NCI-H82 treated with DMSO at 0.1 percent for 48 hours (cell line): Measurements from ENCODE around the gene MOAP1.
"Not testable (repeated sequence)": the region's sequence is repeated elsewhere in the genome, so short reads cannot be mapped to it uniquely, and the experiment has no call there.

Experiments used
- DNase-seq: peaks from one replicate; lab custom pipeline; 2025; ENCODE audit not compliant: unreplicated experiment; lab: John Stamatoyannopoulos, UW

Gene MOAP1

DNA sequence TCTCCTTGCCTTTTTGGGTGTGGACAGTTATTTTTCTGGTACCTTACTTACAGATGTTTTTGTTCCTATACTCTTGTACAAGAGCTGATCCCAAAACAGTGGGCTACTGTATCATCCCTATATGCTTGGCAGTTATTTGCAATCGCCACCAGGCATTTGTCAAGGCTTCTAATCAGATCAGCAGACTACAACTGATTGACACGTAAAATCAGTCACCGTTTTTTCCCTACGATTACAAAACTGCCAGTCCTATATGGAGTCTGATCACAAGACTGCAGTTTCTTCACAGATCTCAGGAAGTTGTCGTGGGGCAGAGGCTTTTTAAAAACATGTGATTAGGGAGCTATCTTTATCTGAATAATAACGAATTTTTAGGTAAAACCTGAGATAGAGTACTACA lies 1.8 kb upstream of the MOAP1 start:
- DNase-seq = no peak

DNA sequence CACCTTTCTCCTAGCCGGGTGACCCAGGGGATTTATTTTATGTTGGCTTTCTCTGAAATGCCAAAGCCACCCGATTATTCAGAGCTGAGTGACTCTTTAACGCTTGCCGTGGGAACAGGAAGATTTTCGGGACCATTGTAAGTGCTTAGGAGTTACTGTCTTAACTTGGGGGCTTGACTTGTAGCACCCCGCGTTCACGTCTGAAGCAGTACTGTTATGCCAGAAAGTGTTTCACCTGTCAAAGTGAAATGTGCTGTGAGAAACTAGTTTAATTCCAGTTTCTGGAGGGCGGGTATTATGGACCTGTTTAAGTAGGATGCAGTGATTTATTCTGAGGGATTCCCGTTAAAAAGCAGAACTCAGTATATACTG lies 638 bp upstream of the MOAP1 start:
- DNase-seq = no peak

DNA sequence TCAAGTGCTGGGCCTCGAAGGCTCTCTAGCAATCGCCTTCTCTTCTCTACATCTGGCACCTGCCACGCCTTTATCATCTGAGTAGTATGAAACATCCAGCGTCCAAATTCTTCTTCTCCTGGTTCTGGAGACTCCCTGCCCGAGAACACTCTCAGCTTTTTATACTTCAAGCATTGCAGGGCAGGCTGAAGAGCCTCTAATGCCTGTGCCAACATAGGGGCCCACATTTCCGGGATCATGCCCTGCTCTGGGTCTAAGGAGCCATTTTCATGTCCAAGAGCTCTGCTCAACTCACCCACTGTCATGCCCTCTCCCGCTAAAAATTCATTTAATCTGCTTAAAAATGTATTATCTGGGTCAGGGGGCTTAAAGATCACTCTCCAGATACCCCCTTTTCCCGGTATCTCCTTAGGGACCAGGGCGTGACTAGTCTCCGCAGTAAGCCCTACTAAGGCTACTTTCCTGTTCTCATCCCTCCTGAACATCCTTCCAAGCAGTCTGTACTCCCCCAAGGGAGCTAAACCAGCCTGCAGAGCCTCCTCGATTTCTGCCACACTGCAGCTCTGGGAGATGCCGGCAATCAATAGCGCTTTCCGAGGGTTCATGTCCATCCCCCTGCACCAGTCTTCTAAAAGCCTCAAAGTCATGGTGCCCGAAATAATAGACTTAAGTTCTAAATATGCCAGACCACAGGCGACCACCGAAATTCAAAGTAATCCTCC lies 940 bp downstream of the MOAP1 start:
- DNase-seq = no peak

DNA sequence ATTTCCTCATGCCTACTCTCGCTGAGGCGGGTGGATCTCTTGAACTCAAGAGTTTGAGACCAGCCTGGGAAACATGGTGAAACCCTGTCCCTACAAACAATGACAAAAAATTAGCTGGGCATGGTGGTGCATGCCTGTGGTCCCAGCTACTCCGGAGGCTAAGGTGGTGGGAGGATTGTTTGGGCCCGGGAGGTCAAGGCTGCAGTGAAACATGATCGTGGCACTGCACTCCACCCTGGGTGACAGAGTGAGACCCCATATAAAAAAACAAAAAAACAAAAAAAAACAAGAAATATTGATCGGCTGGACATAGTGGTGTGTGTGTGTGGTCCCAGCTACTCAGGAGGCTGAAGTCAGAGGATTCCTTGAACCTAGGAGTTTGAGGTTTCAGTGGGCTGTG lies 9.2 kb downstream of the MOAP1 start:
- no peak for DNase-seq

DNA sequence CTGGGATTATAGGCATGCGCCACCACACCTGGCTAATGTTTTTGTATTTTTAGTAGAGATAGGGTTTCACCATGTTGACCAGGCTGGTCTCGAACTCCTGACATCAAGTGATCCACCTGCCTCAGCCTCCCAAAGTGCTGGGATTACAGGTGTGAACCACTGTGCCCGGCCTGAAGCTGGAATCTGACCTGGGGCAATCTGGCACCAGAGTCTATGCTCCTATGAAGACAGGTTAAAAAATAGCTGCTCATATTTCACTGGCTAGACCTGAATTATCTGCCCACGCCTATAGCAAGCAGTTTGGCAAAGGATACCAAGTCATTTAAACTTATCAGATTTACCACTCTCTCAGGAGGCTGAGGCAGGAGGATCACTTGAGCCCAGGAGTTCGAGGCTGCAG lies 10.0 kb downstream of the MOAP1 start:
- DNase-seq = not testable (repeated sequence)

DNA sequence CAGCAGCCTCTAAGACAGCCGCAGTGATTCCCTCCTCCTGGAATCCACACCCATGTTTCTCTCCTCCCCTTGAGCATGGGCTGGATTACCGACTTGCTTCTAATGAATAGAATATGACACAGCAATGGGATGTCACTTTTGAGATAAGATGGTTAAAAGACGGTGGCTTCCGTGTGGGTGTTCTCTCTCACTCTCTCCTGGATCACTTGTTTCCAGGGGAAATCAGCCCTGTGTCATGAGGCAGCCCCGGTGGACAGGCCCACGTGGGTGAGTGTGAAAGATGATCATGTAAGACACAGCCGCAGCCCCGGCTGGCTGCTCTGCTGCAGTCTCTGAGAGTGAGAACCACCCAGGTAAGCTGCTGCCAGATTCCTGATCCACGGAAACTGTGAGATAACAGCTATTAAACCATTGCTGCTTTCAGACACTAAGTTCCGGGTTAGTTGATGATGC lies 10.7 kb downstream of the MOAP1 start:
- DNase-seq = no peak

DNA sequence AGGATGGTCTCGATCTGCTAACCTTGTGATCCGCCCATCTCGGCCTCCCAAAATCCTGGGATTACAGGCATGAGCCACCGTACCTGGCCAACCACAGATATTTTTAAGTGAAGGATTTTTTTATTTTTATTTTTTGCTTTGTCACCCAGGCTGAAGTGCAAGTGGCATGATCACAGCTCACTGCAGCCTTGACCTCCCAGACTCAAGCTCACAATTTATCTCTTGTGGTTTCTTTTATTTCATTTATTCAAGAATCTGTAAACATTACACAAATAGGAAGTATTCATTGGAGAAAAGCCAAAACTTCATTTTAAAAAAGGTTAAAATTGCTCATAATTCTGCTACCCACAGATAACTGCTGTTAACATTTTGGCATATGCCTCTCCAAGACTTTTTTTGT lies 13.3 kb downstream of the MOAP1 start:
- no peak for DNase-seq

DNA sequence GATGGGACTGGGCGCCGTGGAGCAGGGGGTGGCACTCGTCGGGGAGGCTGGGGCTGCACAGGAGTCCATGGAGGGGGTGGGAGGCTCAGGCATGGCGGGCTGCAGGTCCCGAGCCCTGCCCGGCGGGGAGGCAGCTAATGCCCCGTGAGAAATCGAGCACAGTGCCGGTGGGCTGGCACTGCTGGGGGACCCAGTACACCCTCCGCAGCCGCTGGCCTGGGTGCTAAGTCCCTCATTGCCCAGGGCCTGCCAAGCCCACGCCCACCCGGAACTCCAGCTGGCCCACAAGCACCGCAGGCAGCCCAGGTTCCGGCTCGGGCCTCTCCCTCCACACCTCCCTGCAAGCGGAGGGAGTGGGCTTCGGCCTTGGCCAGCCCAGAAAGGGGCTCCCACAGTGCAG lies 14.6 kb downstream of the MOAP1 start:
- not testable (repeated sequence) for DNase-seq

DNA sequence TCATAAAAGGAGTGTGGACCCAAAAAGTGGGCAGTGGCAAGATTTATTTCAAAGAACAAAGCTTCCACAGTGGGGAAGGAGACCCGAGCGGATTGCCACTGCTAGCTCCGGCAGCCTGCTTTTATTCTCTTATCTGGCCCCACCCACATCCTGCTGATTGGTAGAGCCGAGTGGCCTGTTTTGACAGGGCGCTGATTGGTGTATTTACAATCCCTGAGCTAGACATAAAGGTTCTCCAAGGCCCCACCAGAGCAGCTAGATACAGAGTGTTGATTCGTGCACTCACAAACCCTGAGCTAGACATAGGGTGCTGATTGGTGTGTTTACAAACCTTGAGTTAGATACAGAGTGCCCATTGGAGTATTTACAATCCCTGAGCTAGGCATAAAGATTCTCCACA lies 15.1 kb downstream of the MOAP1 start:
- DNase-seq = not testable (repeated sequence)

DNA sequence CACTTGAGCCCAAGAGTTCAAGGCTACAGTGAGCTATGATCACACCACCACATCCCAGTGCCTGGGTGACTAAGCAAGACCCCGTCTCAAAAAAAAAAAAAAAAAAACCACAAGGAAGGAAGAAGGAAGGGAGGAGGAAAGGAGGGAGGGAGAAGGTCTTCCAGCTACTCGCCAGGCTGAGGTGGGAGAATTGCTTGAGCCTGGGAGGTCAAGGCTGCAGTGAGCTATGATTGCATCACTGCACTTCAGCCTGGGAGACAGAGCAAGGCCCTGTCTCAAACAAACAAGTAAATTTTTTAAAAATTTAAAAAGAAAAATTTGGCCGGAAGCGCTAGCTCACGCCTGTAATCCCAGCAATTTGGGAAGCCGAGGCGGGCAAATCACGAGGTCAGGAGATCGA lies 16.1 kb downstream of the MOAP1 start:
- not testable (repeated sequence) for DNase-seq

DNA sequence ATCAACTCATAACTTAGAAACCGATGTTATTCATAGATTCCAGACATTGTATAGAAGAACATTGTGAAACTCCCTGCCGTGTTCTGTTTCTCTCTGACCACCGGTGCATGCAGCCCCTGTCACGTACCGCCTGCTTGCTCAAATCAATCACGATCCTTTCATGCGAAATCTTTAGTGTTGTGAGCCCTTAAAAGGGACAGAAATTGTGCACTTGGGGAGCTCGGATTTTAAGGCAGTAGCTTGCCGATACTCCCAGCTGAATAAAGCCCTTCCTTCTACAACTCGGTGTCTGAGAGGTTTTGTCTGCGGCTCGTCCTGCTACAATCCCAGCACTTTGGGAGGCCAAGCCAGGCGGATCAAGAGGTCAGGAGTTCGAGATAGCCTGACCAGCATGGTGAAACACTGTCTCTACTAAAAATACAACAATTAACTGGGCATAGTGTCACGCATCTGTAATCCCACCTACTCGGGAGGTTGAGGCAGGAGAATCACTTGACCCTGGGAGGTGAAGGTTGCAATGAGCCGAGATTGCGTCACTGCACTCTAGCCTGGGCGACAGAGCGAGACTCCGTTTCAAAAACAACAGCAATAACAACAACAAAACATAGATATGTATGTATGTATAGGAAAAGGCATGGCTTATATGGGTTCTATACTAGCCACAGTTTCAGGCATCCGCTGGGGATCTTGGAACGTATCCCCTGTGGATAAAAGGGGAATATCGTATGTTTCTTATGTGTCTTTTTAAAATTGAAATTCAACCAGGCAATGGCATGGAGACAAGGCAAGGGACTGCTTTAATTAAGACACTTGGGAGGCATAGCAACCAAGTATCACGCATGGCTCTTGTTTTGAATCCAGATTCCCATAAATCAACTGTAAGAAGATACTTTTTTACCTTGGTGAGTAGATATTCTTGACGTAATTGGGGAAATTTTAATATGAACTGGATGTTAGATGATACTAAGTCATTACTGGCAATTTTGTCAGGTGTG lies 19.1 kb downstream of the MOAP1 start:
- DNase-seq = not testable (repeated sequence)

DNA sequence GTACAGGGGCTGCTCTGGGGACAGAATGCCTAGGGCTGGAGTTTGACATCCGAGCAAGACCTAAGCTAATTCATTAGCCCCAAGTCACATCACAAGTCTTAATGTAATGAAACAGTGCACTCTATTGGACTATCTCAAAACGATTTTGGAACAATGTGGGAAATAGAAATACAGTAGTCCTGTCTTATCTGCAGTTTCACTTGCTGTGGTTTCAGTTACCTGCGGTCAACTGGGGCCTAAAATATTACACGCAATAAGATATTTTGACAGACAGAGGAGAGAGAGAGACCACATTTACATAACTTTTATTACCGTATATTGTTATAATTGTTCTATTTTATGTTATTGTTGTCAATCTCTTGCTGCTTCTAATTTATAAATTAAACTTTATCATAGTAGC lies 21.1 kb downstream of the MOAP1 start:
- no peak for DNase-seq

DNA sequence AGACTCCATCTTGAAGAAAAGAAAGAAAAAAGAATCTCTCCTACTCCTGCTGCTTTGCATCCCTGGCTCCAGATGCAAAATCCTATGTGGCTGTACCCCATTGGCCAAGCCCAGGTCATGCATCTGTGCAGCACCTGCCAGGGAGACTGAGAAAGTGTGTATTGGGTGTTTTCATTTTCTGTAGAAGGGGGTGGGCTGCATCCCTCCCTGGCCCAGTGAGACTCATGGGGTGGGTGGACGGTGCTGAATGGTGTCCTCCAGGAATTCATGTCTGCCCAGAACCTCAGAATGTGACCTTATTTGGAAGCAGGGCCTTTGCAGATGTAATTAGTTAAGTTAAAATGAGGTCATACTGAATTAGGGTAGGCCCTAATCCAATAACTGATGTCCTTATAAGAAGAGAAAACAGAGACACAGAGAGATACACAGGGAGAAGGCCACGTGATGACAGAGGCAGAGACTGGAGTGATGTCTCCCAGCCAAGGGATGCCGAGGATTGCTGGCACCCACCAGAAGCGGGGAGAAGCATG lies 23.2 kb downstream of the MOAP1 start:
- peak; percentile 56 for DNase-seq

DNA sequence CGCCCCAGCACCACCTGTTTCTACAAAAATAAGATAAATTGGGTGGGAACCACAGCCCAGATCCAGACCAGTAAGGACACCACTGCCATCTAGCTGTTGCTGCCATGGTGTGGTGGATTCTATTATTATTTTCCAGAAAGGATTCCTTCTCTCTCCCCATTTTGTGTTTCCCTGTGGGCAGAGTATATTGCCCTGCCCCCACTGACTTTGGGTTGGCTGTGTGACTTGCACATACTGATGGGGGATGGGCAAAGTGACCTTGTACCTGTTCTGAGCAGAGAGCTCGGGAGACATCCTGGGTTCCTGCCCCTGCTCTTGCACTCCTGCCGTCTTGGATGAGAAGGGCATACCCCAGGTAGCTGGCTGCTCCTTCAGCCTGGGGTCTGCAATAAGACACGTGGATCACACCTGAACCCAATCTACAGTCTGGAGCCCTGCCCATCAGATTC lies 24.3 kb downstream of the MOAP1 start:
- no peak for DNase-seq

DNA sequence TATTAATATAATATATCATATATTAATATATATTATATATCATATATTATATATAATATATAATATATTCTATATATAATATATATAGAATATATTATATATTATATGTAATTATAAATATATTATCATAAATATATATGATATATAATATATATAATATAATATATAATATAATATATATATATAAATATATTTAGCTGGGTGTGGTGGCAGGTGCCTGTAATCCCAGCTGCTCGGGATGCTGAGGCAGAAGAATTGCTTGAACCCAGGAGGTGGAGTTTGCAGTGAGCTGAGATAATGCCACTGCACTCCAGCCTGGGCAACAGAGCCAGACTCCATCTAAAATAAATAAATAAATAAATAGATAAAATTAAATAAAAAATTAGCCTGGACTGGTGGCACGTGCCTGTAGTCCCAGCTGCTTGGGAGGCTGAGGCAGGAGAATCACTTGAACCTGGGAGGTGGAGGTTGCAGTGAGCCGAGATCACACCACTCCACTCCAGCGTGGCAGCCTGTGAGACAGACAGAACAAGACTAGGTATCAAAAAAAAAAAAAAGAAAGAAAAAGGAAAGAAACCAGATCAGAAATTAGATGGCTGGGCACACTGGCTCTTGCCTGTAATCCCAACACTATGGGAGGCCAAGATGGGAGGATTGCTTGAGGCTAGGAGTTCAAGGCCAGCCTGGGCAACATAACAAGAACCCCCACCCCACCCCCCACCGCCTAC lies 24.9 kb downstream of the MOAP1 start:
- not testable (repeated sequence) for DNase-seq

DNA sequence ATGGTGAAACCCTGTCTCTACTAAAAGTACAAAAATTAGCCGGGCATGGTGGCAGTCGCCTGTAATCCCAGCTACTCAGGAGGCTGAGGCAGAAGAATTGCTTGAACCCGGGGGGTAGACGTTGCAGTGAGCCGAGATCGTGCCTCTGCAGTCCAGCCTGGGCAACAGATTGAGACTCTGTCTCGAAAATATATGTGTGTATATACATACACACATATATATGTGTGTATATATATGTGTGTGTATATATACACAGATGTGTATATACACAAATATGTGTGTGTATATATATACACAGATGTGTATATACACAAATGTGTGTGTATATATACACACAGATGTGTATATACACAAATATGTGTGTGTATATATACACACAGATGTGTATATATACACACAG lies 26.3 kb downstream of the MOAP1 start:
- DNase-seq = not testable (repeated sequence)

DNA sequence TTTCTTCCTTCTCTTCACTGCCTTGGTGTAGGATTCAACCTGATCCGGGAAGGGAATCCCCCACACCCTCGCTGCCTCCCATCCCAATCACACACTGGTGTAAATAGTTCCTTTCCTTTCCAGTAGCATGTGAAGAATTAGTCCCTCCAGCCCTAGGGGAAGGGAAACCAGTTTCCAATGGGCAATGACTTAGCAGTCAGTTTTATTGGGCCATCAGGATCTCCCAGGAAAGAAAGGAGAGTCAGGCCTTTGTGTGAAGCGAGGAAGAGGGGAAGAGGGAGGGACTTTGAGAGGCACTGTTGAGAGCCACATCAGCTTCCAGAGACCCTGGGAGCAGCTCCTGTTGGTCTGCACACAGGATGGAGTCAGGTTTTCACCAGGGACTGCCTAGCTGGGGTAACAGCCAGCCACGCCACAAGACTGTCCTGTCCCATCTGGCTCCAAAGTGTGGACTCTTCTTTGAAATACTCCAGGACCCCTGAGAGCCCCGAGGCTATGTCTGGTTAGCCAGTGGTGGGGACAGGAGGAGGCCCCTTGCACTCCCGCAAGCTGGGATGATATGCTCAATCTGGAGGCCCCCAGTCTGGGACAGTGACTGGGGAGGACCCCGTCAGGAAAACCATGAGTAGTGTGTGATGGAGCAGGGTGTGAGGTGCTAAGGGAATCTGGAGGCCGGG lies 27.9 kb downstream of the MOAP1 start:
- DNase-seq = no peak

DNA sequence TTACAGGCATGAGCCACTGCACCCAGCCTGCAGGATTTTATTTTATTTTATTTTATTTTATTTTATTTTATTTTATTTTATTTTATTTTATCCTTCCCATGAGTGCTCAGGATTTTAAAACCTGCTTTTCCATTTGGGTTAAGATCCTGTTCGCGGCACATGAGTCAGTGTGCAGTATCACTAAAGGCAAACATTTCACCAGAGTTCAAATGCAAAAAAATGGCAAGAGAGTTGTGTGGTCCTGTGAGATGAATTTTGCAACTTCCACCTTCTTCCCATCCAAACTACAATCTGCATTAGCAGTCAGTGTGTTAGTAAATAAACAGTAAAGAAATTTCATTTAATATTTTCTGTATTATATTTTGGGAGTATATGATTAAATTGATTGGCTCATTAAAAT lies 29.0 kb downstream of the MOAP1 start:
- no peak for DNase-seq

DNA sequence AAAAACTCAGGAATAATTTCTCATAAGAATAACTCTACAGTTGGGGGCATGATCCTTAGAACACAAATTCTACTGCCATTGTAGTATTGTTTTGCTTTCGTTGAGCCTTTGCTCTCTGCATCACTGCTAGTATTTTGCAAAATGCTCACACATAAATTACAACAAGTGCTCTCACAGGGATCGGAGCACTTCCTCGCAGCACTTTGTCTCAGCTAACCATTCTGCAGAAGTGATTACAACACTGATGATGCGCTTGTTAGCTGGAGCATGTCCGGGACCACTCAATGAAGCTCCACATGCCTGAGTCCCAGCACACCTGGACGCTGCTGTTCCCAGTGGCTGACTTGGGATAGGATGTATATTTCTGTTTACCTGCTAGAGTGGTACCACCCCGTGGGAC lies 31.6 kb downstream of the MOAP1 start:
- no peak for DNase-seq
